Measurements from ENCODE around the gene PRICKLE1.

GRCh38 chr12:42468341-42468821 is 121.2 kb downstream of the PRICKLE1 start:
- TF ChIP-seq CTCF (IDR thresholded peaks at IDR 0.05; ENCODE audit: poor library complexity), result no peak
- no peak for TF ChIP-seq EZH2 (IDR thresholded peaks at IDR 0.05; ENCODE audit: borderline replicate concordance)

All from hepatocyte (in vitro differentiated cells).